GM12878 (cell line): ENCODE results near the gene TNIP1. TPM values are rescaled to one million over a fixed set of nuclear protein-coding genes. Genes with fewer than 3 reads are reported as not detected.

Experiments
- ATAC-seq: fragments of 200-7000 bp; cut with Tn5 transposase; 3 replicates; pipeline ENCODE4 v1.9.1; 2020; ENCODE audit warnings: mild to moderate bottlenecking, moderate library complexity
- BruUV-seq: library from RNA; stranded (reverse); fragments of 400-500 nt; replicated peaks from 2 replicates; lab custom pipeline; 2021; lab: Mats Ljungman, UMichigan
- CTCF ChIA-PET: fragments of 300-600 bp; sonication (Branson Sonifier 250); formaldehyde crosslinking; extraction: SDS; loops from one replicate; lab custom pipeline; 2021; ENCODE audit warnings: inconsistent platforms; lab: Yijun Ruan, JAX
- POLR2A ChIA-PET: fragments of 350-600 bp; formaldehyde crosslinking; extraction: SDS; loops from one replicate; lab custom pipeline; 2021; ENCODE audit warnings: inconsistent platforms; lab: Charles Lee
- RAD21 ChIA-PET: fragments of 300-600 bp; sonication (Branson Sonifier 250); formaldehyde crosslinking; loops from one replicate; lab custom pipeline; 2023; ENCODE audit warnings: antibody characterized with exemption; ENCODE audit not compliant: unreplicated experiment; lab: Charles Lee
- SMC1A ChIA-PET: fragments of 300-600 bp; sonication (Branson Sonifier 250); formaldehyde crosslinking; loops from one replicate; lab custom pipeline; 2023; ENCODE audit not compliant: unreplicated experiment, uncharacterized antibody; lab: Charles Lee
- DNase-seq: peaks from one replicate; pipeline ENCODE4 v3.0.0-alpha.2; 2011; ENCODE audit warnings: low read depth, low spot score
- FAIRE-seq: peaks from 3 replicates; lab custom pipeline; 2011; peaks lifted over from hg19 to GRCh38; lab: Jason Lieb, UNC
- H2AFZ ChIP-seq: 2 replicates; pipeline ENCODE4 v1.6.0; 2011; ENCODE audit warnings: low read depth, low read length, control low read depth; ENCODE audit not compliant: control insufficient read depth
- H3K27ac ChIP-seq: 2 replicates; pipeline ENCODE4 v1.5.1; 2011; ENCODE audit warnings: control low read depth; ENCODE audit not compliant: control insufficient read depth, insufficient read depth
- H3K27me3 ChIP-seq, 2 experiments: replicated peaks in 1 of 2; 2 replicates each; pipeline versions ENCODE4 v1.6.0 to v1.6.1; 2011; ENCODE audit warnings: low read length in 1 of 2; ENCODE audit not compliant: control insufficient read depth in 2 of 2, insufficient read depth in 2 of 2
- H3K36me3 ChIP-seq, 2 experiments: 2 replicates each; pipeline ENCODE4 v1.5.1; 2011; ENCODE audit warnings: low read length in 1 of 2; ENCODE audit not compliant: control insufficient read depth in 2 of 2, insufficient read depth in 2 of 2
- H3K4me1 ChIP-seq: 2 replicates; pipeline ENCODE4 v1.6.1; 2011; ENCODE audit warnings: mild to moderate bottlenecking, low read length, moderate library complexity, mixed read lengths; ENCODE audit not compliant: control insufficient read depth, insufficient read depth
- H3K4me2 ChIP-seq: 2 replicates; pipeline ENCODE4 v1.6.0; 2011; ENCODE audit warnings: control low read depth; ENCODE audit not compliant: control insufficient read depth, insufficient read depth
- H3K4me3 ChIP-seq: fragments of 200-600 bp; sonication (generic); 2 replicates; pipeline ENCODE4 v1.5.1; 2016
- H3K79me2 ChIP-seq: 2 replicates; pipeline ENCODE4 v1.6.0; 2011; ENCODE audit warnings: low read length; ENCODE audit not compliant: control insufficient read depth, insufficient read depth
- H3K9ac ChIP-seq: 2 replicates; pipeline ENCODE4 v1.8.0; 2011; ENCODE audit warnings: low read length, control low read depth, mixed read lengths; ENCODE audit not compliant: control insufficient read depth, insufficient read depth
- H3K9me3 ChIP-seq: replicated peaks from 3 replicates; pipeline ENCODE4 v1.5.1; 2011; ENCODE audit warnings: mild to moderate bottlenecking, low read length; ENCODE audit not compliant: control insufficient read depth, insufficient read depth
- H4K20me1 ChIP-seq: 2 replicates; pipeline ENCODE4 v1.6.0; 2011; ENCODE audit not compliant: control insufficient read depth, insufficient read depth
- EED ChIP-seq: sonication (generic); IDR thresholded peaks from 2 replicates; pipeline ENCODE4 v1.6.1; 2016; ENCODE audit warnings: antibody characterized with exemption, low read depth
- EGR1 ChIP-seq, 2 experiments: IDR thresholded peaks; 1 replicate in 1 of 2; 2 replicates in 1 of 2; pipeline ENCODE4 v1.6.1; 2011 to 2012; ENCODE audit warnings: low read depth in 2 of 2, low read length in 2 of 2, borderline replicate concordance in 1 of 2, mild to moderate bottlenecking in 1 of 2, moderate library complexity in 1 of 2
- TCF12 ChIP-seq: IDR thresholded peaks from 2 replicates; pipeline ENCODE4 v1.6.1; 2011; ENCODE audit warnings: low read depth, mild to moderate bottlenecking, low read length
- WGBS: methylation state at CpG from one replicate; pipeline ENCODE4 v1.1.6; 2016; ENCODE audit warnings: low lambda C conversion rate; ENCODE audit not compliant: insufficient replicate concordance, insufficient coverage; ENCODE audit errors: missing lambda C conversion rate; 5-methylcytosine and 5-hydroxymethylcytosine counted together
- in situ Hi-C: fragments of 300-500 bp; cut with MboI; formaldehyde crosslinking; loops from 9 replicates; pipeline ENCODE4 v1.14.3; 2018; ENCODE audit warnings: mixed read lengths
- intact Hi-C: fragments of 100-400 bp; cut with micrococcal nuclease; formaldehyde crosslinking; loops from one replicate; pipeline ENCODE4 v1.14.2; 2022; ENCODE audit not compliant: unreplicated experiment
- polyA plus RNA-seq, 11 experiments: library from polyadenylated mRNA; depleted of rRNA in 4 of 11; unstranded in 6 of 11; stranded (reverse) in 5 of 11; fragments of >200 nt; fragmentation: Nextera tagmentation in 4 of 11; fragmentation: Illumina TruSeq in 1 of 11; extraction: Ambion mirVana in 4 of 11; extraction: Trizol in 1 of 11; gene quantifications; 1 replicate in 1 of 11; 2 replicates in 10 of 11; pipeline versions ENCODE4 v1.2.1 to v1.2.3, GENCODE V29; 2011 to 2016; ENCODE audit warnings: inconsistent platforms in 2 of 11, missing spikeins in 2 of 11, low read depth in 1 of 11
- total RNA-seq, 4 experiments: library from RNA; depleted of rRNA in 3 of 4; stranded (reverse); fragments of >200 nt in 3 of 4; fragmentation: Illumina TruSeq in 1 of 4; extraction: Trizol in 1 of 4; gene quantifications; 2 replicates each; pipeline versions ENCODE4 v1.2.1 to v1.2.3, GENCODE V29; 2013 to 2021
- TF ChIP-seq, protein P1 (sequence below): fragments of 450-650 bp; IDR thresholded peaks from 2 replicates; pipeline ENCODE4 v1.6.1; 2017; ENCODE audit warnings: mild to moderate bottlenecking
- TF ChIP-seq, protein P2 (sequence below): IDR thresholded peaks from 2 replicates; pipeline ENCODE4 v1.6.1; 2012; ENCODE audit warnings: low read depth, low read length, improper control_type of control experiment
- TF ChIP-seq, protein P3 (sequence below): IDR thresholded peaks from 2 replicates; pipeline ENCODE4 v1.6.1; 2012; ENCODE audit warnings: low read length, inconsistent platforms

The TNIP1 gene
- total and polyA plus RNA-seq, 10 of the 15 experiments (the other 5 are each of a cell fraction or from before 2014, with no cell fraction given) = 4.4 to 279 (median 150) TPM

DNA sequence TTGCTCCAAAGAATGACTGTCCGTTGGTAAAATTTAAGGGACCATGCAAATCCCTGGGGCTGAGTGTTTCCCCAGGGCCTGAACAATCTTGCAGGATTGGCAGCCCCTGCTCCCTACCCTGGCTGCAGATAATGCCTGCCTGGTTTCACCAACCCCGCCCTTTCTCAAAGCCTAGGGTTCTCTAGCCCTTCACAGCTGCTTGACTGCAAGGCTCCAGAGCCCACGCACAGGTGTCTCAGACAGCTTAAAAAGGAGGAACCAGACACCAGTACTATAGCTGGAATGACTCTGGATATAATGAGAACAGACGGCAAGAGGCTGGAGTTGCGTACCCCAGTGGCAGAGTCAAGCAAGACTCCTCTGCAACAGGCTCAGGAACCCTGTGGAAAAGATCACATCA, 25.2 kb upstream of the TNIP1 start:
- Histone ChIP-seq H3K79me2 (peaks cover 3% of the 10 kb centered on the region; the same call in 1 of the 2 replicates), H2AFZ (no peak overlapping the region), H3K9ac (no peak overlapping the region), H3K36me3 (peaks cover 48 to 56% of the 10 kb centered on the region in 2 experiments), H3K27me3 (no peaks in the 10 kb centered on the region), H3K9me3 (no peaks in the 10 kb centered on the region), H3K4me3 (no peak overlapping the region), H4K20me1 (no peaks in the 10 kb centered on the region), H3K4me1 (peaks cover 14% of the 10 kb centered on the region), H3K27ac (no peak overlapping the region), H3K4me2 (no peak overlapping the region)
- FAIRE-seq (no peak), ATAC-seq (no peak), DNase-seq (no peak)
- WGBS = 50% methylated on average over 5 of the region's 5 CpGs
- CTCF ChIA-PET = interaction anchor here (0.9 to 23.4 kb wide), 4 partner anchors 10 to 59 kb away, joined by 3 to 691 read pairs (median 6); no protein-coding TSS in a partner anchor
- RAD21 ChIA-PET = interaction anchor here (0.8 to 1.1 kb wide), 3 partner anchors 10 to 54 kb away, joined by 3 to 4 read pairs (median 3); no protein-coding TSS in a partner anchor
- intact Hi-C loops = no loop called here
- POLR2A ChIA-PET = interaction anchor here (1.0 kb wide), 1 partner anchor 10 kb away, joined by 3 read pairs; no protein-coding TSS in a partner anchor
- in situ Hi-C loops = no loop called here
- SMC1A ChIA-PET = interaction anchor here (2.1 to 2.5 kb wide), 2 partner anchors 10 to 54 kb away, joined by 7 to 13 read pairs; no protein-coding TSS in a partner anchor
- no TSS peak for BruUV-seq
- TF ChIP-seq, protein P1, sequence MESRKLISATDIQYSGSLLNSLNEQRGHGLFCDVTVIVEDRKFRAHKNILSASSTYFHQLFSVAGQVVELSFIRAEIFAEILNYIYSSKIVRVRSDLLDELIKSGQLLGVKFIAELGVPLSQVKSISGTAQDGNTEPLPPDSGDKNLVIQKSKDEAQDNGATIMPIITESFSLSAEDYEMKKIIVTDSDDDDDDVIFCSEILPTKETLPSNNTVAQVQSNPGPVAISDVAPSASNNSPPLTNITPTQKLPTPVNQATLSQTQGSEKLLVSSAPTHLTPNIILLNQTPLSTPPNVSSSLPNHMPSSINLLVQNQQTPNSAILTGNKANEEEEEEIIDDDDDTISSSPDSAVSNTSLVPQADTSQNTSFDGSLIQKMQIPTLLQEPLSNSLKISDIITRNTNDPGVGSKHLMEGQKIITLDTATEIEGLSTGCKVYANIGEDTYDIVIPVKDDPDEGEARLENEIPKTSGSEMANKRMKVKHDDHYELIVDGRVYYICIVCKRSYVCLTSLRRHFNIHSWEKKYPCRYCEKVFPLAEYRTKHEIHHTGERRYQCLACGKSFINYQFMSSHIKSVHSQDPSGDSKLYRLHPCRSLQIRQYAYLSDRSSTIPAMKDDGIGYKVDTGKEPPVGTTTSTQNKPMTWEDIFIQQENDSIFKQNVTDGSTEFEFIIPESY = no peak
- TF ChIP-seq, protein P2, sequence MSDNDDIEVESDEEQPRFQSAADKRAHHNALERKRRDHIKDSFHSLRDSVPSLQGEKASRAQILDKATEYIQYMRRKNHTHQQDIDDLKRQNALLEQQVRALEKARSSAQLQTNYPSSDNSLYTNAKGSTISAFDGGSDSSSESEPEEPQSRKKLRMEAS = no peak
- TF ChIP-seq TCF12 (peak; percentile 75), EED (no peak), EGR1 (IDR thresholded peaks at IDR 0.05; ENCODE audit: borderline replicate concordance in 1 of 2, low read depth in 2 of 2, low read length in 2 of 2) (0 out of 3 replicates have a peak, but pooled peaks of 1 of the 2 experiments have one; percentile 10)
- TF ChIP-seq, protein P3, sequence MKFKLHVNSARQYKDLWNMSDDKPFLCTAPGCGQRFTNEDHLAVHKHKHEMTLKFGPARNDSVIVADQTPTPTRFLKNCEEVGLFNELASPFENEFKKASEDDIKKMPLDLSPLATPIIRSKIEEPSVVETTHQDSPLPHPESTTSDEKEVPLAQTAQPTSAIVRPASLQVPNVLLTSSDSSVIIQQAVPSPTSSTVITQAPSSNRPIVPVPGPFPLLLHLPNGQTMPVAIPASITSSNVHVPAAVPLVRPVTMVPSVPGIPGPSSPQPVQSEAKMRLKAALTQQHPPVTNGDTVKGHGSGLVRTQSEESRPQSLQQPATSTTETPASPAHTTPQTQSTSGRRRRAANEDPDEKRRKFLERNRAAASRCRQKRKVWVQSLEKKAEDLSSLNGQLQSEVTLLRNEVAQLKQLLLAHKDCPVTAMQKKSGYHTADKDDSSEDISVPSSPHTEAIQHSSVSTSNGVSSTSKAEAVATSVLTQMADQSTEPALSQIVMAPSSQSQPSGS = 0 out of 2 replicates have a peak, but pooled peaks have one; percentile 26
- TF ChIP-seq, all 136 proteins: peak for 3
